ENCODE data around the gene MAGEB2. TPM values are rescaled to one million over a fixed set of nuclear protein-coding genes. Genes with fewer than 3 reads are reported as not detected.
A peak's percentile ranks its signal among the peaks of the same experiment; 100 is the strongest.

Gene MAGEB2
- total RNA-seq, 1 experiment from 2014 or later = 0.13 TPM

DNA sequence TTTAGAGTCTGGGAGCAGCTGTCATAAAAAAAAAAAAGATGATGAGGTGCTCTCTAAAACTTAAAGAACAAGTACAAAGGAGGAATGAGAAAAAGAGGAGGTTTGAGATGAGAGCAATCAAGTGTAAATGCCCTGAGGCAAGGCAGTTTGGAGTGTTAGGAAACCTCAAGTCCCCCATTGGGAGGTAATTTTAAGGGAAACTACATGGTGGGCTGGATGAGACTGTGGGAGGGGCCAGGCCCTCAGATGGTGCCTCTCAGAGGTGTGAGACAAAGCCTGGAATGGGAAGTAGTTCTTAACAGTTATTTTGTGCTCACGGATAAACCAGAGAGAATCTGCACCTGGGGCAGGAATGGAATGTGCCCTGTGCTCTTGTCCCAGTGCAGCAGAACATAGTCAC, 13.2 kb downstream of the MAGEB2 start:
- H4K20me1 ChIP-seq (ENCODE audit: control insufficient read depth, insufficient read depth, insufficient read length) = no peaks in the 10 kb centered on the region
- H3K14ac ChIP-seq (ENCODE audit: insufficient read depth, low read length) = no peak overlapping the region
- H3K27me3 ChIP-seq (ENCODE audit: insufficient read depth, low read length) = no peaks in the 10 kb centered on the region
- no peaks in the 10 kb centered on the region for H3K79me1 ChIP-seq (ENCODE audit: insufficient read depth, low read depth, low read length, poor library complexity, severe bottlenecking)
- TF ChIP-seq, protein P1, sequence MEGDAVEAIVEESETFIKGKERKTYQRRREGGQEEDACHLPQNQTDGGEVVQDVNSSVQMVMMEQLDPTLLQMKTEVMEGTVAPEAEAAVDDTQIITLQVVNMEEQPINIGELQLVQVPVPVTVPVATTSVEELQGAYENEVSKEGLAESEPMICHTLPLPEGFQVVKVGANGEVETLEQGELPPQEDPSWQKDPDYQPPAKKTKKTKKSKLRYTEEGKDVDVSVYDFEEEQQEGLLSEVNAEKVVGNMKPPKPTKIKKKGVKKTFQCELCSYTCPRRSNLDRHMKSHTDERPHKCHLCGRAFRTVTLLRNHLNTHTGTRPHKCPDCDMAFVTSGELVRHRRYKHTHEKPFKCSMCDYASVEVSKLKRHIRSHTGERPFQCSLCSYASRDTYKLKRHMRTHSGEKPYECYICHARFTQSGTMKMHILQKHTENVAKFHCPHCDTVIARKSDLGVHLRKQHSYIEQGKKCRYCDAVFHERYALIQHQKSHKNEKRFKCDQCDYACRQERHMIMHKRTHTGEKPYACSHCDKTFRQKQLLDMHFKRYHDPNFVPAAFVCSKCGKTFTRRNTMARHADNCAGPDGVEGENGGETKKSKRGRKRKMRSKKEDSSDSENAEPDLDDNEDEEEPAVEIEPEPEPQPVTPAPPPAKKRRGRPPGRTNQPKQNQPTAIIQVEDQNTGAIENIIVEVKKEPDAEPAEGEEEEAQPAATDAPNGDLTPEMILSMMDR (conservative IDR thresholded peaks at IDR 0.05) = no peak
- peak overlapping the region in 2 of 3 experiments; percentile 50 to 51; a peak in 1 of 7 replicates for H3K27ac Mint-ChIP-seq
- H3K79me2 ChIP-seq (ENCODE audit: insufficient read depth, low read length) = no peaks in the 10 kb centered on the region
- no peak overlapping the region for H2AK5ac ChIP-seq (ENCODE audit: insufficient read length, low read length)
- no peaks in the 10 kb centered on the region for H3K9me3 ChIP-seq (ENCODE audit: control insufficient read depth, low read depth, low read length)
- no peak overlapping the region for H2BK120ac ChIP-seq (ENCODE audit: low read depth, low read length, poor library complexity, severe bottlenecking)
- no peak overlapping the region for H3K56ac ChIP-seq (ENCODE audit: insufficient read length, low read depth, low read length)
- H3K36me3 Mint-ChIP-seq (ENCODE audit: insufficient read depth in 1 of 3, low read depth in 3 of 3) = no peaks in the 10 kb centered on the region; a peak in 1 of 7 replicates
- no peak overlapping the region for H4K8ac ChIP-seq (replicated peaks; ENCODE audit: insufficient read length, low read depth, low read length)
- no CpG with 5 or more reads among the region's 1 CpG for WGBS (ENCODE audit: extremely low coverage, insufficient read length, low lambda C conversion rate)
- no peak overlapping the region for H3K27ac ChIP-seq (ENCODE audit: insufficient read length, low read depth, low read length)
- no peak overlapping the region for H3T11ph ChIP-seq (ENCODE audit: low read length)
- H2BK5ac ChIP-seq (ENCODE audit: insufficient read length, low read length) = no peak overlapping the region
- H3K18ac ChIP-seq (ENCODE audit: insufficient read length, low read depth, low read length) = no peak overlapping the region
- no peaks in the 10 kb centered on the region for H3K27me3 Mint-ChIP-seq (ENCODE audit: low read depth)
- H3K23ac ChIP-seq (ENCODE audit: insufficient read length, low read depth, low read length) = no peak overlapping the region
- no peak overlapping the region for H2BK12ac ChIP-seq (ENCODE audit: insufficient read length, low read depth, low read length)
- no peaks in the 10 kb centered on the region; the same call in 1 of the 2 replicates for H3K4me1 ChIP-seq (ENCODE audit: insufficient read depth, low read length)
- peaks cover 28 to 34% of the 10 kb centered on the region in 2 experiments for H3K4me1 Mint-ChIP-seq
- H3K4ac ChIP-seq (ENCODE audit: low read depth, low read length) = no peak overlapping the region
- H3K9me3 Mint-ChIP-seq = peaks cover 0 to 42% of the 10 kb centered on the region in 2 experiments; a peak in 4 of 5 replicates
- no peak overlapping the region for H2BK20ac ChIP-seq (ENCODE audit: low read depth, low read length, poor library complexity, severe bottlenecking)
- peak; percentile 63 for DNase-seq
- no peaks in the 10 kb centered on the region for H3K23me2 ChIP-seq (ENCODE audit: insufficient read length, low read depth, low read length, poor library complexity, severe bottlenecking)
- no peak overlapping the region for H2BK15ac ChIP-seq (ENCODE audit: low read depth, low read length)
- no peak overlapping the region for H4K5ac ChIP-seq (ENCODE audit: insufficient read length, low read depth, low read length)
- H3K9ac ChIP-seq (ENCODE audit: extremely low read depth, insufficient read length, low read length) = no peak overlapping the region
- H2AFZ ChIP-seq (ENCODE audit: low read length) = no peak overlapping the region
- no peak overlapping the region for H3K4me2 ChIP-seq (ENCODE audit: insufficient read depth, insufficient read length, low read length)
- no peak overlapping the region; a peak in 1 of 5 replicates for H3K4me3 Mint-ChIP-seq
- H4K91ac ChIP-seq (ENCODE audit: insufficient read length, low read depth, low read length) = no peak overlapping the region

All from H9 (cell line).